Stimulated activated CD8-positive, alpha-beta memory T cell treated with anti-CD3 and anti-CD28 coated beads, Interleukin-15, amount 100 ng/mL, for 1 hour (primary cell): ENCODE results near the gene XRCC3.

ENCODE experiments used
- DNase-seq: peaks from one replicate; pipeline ENCODE4 v3.0.0-alpha.2; 2020; ENCODE audit warnings: low read depth

The XRCC3 gene

GRCh38 chr14:103706551-103707328 lies 8.5 kb downstream of the XRCC3 start:
- DNase-seq = no peak

GRCh38 chr14:103705504-103706284 lies 9.6 kb downstream of the XRCC3 start:
- no peak for DNase-seq

- no peak for DNase-seq
Measured at GRCh38 chr14:103705118-103705503, 10.1 kb downstream of the XRCC3 start.

- DNase-seq = no peak
Measured at GRCh38 chr14:103704708-103705107, 10.5 kb downstream of the XRCC3 start.

- no peak for DNase-seq
Measured at GRCh38 chr14:103703433-103704385, 11.5 kb downstream of the XRCC3 start.

GRCh38 chr14:103702497-103703432 lies 12.5 kb downstream of the XRCC3 start:
- DNase-seq = no peak

GRCh38 chr14:103702095-103702494 lies 13.2 kb downstream of the XRCC3 start:
- no peak for DNase-seq

- no peak for DNase-seq
Measured at GRCh38 chr14:103700753-103701490, 14.3 kb downstream of the XRCC3 start.

- DNase-seq = no peak
Measured at GRCh38 chr14:103699901-103700752, 15.1 kb downstream of the XRCC3 start.

GRCh38 chr14:103699261-103699661 lies 16.0 kb downstream of the XRCC3 start:
- DNase-seq = no peak

GRCh38 chr14:103698380-103699260 lies 16.6 kb downstream of the XRCC3 start:
- DNase-seq = no peak

GRCh38 chr14:103697603-103698379 lies 17.5 kb downstream of the XRCC3 start:
- DNase-seq = no peak

- DNase-seq = no peak
Measured at GRCh38 chr14:103697206-103697602, 18.0 kb downstream of the XRCC3 start.

- no peak for DNase-seq
Measured at GRCh38 chr14:103696466-103697071, 18.7 kb downstream of the XRCC3 start.

- DNase-seq = no peak
Measured at GRCh38 chr14:103696070-103696402, 19.2 kb downstream of the XRCC3 start.

GRCh38 chr14:103695296-103696069 lies 19.8 kb downstream of the XRCC3 start:
- DNase-seq = no peak
